NCI-H748 treated with DMSO at 0.1 percent for 48 hours (cell line): Measurements from ENCODE around the gene CCNI.
A peak's percentile ranks its signal among the peaks of the same experiment; 100 is the strongest.
"Not testable (repeated sequence)": the region's sequence is repeated elsewhere in the genome, so short reads cannot be mapped to it uniquely, and the experiment has no call there.

Source experiments
- DNase-seq: peaks from one replicate; lab custom pipeline; 2025; lab: John Stamatoyannopoulos, UW

CCNI gene, protein sequence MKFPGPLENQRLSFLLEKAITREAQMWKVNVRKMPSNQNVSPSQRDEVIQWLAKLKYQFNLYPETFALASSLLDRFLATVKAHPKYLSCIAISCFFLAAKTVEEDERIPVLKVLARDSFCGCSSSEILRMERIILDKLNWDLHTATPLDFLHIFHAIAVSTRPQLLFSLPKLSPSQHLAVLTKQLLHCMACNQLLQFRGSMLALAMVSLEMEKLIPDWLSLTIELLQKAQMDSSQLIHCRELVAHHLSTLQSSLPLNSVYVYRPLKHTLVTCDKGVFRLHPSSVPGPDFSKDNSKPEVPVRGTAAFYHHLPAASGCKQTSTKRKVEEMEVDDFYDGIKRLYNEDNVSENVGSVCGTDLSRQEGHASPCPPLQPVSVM

DNA sequence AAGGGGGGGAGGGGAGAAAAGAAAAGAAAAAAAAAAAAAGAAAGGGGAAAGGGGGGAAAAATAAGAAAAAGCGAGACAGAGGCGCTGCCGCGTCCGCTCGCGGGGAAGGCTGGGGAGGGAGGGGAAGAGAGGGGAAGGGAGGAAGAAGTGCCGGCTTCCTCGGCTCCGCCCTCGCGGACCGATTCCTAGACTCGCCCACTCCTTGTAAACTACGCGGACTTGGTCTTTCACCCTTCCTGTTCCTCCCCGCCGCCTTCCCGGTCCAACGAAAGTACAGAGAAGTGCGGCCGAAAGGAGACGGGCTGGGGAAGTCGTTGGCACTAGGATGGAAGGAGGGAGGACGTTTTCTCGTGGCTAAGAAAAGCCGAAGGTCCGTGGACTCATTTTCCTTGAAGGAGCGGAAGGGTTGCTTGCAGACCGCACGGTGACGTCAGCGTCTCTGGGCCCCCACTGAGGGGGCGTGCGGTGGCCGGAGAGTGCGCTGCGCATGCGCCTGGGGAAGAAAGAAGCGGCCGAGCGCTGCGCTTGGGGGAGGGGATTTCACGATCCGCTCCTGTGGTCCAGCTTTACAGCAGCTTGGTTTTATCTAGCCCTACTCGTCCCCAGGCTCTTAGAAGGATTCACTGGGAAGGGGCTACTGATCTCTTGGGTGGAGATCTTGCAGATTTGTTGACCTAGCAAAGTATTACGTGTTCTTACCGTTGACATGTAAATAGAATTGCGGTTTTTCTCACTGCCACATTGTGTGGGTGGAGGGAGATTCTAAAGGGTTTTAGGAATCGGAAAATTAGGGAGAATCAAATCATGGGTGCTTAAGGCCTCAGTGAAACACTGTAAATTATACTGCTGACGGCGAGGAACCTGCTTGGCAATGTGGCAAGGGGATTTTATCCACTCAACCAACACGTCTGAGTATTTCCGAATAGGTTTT is at the start of gene CCNI:
Gene CCNI, minus strand, starts transcription at position 121 of the 931 bp plus-strand sequence. CDS start 9,627 bp downstream, outside the sequence.
- peak; percentile 86 for DNase-seq

DNA sequence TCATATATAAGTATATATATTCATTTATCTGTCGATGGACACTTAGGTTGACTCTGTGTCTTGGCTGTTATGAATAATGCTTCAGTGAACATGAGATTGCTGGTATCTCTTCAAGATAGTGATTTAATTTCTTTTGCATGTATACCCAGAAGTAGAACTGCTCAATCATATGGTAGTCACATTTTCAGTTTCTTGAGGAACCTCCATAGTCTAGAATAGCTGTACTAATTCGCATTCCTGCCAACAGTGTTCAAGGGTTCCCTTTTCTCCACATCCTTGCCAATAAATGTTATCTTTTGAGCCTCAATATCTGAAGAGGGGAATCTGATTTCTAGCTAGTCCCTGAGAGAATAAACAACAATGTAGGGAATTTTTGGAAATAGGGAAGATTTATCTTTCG is 48.8 kb upstream of the CCNI start:
- DNase-seq, result no peak

DNA sequence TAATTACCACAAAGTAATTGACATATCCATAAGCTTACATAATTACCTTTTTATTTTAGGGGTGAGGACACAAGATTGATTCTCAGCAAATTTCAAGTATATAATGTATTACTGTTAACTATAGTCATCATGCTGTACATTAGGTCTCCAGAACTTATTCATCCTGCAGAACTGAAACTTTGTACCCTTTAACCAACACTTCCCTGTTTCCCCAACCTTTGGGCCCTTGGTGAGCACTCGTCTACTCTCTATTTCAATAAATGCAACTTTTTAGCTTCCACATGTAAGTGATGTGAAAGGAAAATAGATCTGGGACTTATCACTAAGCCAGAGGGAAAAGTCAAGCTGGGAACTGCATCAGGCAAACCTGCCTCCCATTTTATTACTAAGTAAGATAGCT is 47.6 kb upstream of the CCNI start:
- DNase-seq, result no peak

DNA sequence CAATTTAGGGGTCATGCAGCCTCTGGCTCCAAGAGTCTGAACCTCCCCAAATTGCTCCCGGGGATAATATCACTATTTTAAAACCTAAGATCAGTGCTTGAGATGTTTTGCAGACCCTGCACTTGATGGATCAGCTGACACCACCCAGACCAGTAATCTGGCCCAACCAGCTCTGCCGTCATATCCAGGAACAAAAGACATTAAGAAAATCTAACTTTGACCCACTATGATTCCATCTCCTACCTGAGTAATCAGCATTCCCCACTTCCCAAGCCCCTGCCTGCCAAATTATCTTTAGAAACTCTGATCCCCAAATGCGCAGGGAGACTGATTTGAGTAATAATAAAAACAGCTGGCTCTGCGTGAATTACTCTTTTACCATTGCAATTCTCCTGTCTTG is 46.9 kb upstream of the CCNI start:
- DNase-seq, result no peak

DNA sequence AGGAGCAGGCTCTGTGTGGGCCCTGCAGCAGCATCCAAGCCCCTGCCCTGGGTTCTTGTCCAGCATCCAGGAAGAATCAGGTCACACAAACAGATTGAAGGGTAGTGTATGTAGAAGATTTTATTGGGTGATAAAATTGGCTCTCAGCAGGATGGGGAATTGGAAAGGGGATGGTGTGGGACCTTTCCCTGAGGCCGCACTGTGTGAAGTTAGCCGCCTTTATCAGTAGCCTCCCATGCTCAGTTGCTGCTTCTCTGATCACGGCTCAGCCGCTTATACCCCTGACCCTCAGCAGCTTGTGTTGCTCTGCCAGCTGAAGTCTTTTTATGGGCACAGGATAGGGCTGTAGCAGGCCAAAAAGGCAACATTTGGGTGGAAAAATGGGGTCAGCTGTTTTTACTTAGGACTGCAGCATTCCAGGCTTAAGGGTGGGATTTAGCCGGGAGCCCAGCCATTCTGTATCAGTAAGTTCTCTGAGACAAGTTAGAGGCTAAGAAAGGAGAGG is 46.0 kb upstream of the CCNI start:
- no peak for DNase-seq

DNA sequence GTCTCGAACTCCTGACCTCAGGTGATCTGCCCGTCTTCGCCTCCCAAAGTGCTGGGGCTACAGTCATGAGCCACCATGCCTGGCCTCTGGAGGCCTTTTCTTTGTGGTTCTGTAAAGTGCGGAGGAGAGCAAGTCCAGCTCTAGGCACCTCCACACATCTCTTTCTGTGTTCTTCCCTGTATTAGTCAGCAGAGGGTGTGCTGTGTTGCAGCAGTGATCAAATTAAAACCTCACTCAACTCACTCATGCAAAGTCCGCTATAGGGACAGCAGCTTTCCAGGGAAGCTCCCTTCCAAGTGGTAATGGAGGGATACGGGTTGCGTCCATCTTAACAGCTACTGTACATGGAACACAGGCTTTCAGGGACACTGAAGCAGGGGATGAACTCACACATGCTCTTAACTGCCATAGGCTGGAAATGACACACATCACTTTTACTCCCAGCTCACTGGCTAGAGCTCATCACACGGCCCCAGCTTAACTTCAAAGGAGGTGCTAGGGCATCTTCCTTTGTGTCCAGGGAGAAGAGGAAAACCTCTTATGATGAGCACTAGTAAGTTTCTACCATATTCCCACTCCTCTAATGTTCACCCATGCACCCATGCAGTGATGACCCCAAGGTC is 45.2 kb upstream of the CCNI start:
- DNase-seq, result no peak

DNA sequence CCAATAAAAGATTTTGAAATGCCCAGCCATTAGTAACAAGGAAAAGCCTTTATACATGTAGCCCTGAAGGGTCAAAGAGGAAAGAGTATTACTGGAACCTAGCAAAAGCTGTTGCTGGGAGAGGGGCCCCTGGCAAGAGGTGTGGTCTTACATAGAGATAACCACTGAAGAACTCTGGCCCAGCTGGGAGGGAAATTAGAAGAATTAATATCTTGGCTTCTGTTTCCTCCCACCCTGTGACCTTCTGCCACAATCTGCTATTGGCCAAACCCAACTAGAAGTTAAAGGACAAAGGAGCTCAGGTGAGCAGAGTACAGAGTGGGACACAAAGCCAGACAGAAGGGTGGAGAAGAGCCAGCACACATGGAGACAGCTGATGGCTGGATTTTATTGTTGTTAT is 41.9 kb upstream of the CCNI start:
- no peak for DNase-seq

DNA sequence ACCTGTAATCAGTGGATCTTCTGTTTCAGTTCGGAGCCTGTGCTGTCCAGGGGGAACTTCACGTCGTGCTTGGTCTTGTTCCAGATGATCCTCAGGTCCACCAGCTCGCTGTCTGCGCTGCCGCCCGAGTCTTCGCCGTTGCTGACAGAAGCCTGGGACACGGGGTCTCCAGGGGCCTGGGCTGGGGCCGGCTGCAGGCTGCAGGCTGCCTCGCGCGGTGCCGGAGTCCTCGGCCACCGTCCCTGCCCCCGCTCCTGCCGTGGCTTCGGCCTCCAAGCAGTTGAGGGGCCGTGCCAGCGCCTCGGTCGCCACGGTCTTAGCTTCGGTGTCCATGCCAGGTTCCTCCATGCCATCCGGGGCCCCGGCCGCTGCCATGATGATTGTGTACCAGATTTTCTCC is 37.3 kb upstream of the CCNI start:
- no peak for DNase-seq

DNA sequence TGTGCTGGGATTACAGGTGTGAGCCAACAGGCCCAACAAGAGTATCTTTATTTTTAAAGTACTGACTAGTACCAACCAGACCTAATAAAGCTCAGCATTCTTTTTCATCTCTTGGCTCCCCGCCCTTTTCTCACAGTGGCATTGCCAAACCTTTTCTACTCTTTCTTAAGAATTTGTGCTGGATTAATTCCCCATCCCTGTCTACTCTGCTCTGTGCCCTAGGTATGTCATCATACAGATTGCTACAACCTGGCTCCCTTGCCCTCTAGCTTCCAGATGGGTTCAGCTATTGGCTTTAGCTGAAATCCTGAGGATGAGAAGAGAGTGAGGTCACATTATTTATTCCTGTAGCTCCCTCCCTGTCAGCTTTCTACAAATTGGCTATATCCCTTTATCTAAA is 34.9 kb upstream of the CCNI start:
- DNase-seq, result no peak

DNA sequence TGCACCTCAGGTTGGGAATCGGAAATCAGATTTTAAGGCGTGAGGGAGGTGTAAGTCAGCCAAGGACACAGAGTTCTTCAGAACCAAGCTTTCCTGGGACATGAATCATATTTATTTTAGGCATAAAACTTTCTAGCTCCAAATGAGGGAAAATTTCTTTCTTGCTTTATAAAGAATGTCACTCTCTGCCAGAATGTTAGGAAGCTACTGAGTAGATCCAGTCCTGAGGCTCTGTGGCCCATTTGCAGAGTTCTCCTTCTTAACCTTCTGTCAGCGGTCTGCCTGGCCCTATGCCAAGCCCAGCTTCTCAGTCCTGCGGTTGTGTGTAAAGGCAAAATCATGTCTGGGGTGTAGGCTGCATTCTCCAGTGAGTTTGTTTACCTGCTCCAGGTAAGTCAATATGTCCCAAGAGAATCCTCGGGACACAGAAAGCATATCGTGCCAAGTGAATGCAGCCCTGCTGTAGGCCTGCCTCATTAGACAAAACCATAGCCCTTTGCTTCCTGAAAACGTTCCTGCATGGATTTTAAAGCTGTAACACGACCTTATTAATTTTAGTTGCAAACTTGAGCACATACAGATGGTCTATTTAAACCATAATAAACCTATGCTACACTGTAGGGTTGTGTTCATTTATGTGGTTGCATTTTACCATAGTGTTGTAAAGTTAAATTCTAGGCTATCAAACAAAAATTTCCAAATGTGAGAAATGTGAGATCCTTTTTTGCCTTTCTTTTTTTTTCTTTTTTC is 29.2 kb upstream of the CCNI start:
- DNase-seq, result peak; percentile 44

DNA sequence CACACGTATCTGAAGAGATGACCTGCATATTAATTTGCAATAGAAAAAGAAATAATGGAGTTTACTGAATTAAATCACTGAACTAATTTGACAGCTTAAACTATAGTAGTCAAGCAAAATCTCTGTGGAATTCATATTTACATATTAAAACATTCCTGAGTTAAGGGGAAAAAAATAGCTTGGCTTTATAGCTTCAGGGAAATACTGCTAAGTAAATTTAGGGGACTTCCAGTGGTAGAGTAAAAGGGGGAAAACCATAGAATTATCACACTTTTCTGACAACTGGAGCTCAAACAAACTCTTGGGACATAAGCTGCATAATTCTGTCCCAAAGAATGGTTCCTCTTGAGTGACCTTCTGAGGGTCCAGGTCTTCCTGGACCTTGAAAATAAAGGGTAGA is 28.6 kb upstream of the CCNI start:
- DNase-seq, result no peak

DNA sequence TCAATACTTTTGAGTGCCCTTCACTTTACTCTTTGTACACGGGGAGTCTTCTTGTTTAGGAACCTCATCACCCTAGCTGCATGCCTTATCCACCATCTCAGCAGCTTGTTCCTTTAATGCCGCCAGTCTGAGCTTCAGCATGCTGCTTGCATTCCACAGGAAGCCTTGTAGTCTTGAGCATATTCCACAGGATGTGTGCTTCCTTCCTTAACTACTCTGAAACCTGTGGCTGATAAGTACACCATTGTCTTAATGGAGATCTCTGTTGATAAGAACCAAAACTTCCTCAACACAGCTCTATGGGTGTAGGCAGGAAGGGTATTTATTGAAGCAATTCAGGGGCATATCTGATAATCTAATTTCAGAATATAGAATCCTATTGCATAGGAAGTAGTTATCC is 24.4 kb upstream of the CCNI start:
- no peak for DNase-seq

DNA sequence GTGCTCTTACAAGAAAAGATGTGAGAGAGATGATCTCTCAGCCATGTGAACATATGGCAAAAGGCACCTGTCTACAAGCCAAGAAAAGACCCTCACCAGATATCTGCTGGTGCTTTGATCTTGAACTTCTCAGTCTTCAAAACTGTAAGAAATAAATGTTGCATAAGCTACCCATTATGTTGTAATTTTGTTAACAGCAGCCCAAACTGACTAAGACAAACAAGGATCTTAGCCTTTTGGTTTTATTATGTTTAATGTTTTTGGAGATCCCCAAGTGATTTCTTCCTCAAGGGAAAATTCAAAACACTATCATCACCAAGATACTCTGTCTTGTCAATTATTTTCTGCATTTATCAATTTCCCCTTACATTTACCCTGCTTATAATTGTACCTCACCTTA is 21.8 kb upstream of the CCNI start:
- DNase-seq, result no peak

DNA sequence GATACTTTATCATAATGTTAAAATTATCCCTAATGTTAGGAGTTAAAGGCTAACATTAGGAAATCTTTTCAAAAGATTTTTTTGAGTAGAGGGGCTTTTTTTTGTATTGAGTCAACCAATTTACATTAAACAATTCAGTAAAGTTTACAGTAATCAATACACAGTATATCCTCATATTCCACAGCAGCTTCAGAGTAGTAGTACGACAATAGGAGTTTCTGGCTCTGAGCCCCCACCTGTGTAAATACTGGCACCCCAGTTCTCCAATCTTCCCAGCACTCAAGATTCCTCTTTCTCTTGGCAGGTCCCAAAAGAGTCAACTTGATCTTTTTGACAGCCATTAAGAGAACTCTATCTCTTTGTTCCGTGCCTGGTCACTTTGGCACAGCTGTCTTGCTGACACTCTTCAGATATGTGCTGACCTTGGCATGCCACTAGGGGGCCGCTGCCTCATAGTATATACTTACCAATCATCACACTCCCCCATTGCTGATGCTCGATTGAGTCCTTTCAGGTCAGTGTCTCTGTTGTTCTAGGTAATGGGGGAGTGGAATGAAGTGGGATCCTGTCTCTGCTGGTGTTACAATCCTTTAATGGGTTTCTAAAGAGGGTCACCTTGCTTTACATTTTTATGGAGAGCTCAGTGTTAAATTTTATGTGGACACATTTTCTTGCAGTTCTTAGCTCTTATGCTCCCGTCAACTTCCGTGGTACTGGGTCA is 19.5 kb upstream of the CCNI start:
- DNase-seq, result peak; percentile 25

DNA sequence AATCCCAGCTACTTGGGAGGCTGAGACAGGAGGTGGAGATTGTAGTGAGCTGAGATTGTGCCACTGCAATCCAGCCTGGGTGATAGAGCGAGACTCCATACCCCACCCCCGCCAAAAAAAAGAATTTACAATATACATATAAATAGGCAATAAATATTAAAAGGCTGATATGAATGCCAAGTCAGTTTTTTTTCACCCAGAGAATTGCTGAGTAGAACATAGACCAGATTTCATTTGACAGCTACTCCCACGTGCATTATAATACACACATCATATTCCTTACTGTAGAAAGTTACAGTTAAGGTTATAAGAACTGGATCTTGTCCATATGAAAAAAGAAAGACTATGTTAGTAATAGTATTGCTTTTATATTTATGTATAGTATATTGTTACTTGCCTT is 18.7 kb upstream of the CCNI start:
- DNase-seq, result no peak

DNA sequence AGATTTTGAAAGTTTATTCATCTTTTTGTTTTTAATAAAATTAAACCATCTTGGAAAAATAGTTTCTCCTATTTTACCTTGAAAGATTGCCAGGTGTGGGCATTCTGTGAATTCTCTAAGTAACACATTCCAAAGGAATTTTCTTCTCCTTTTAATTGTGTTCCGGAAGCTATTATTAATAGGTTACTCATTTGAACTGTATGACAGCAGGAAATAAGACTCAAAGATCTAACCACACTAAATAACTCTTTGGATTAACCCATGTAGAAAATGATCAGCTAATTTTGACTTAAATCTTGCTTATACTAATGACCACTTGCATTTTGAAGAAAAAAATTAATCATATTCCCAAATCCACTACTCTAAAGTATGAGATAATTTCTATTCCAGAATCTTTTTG is 17.6 kb upstream of the CCNI start:
- no peak for DNase-seq

DNA sequence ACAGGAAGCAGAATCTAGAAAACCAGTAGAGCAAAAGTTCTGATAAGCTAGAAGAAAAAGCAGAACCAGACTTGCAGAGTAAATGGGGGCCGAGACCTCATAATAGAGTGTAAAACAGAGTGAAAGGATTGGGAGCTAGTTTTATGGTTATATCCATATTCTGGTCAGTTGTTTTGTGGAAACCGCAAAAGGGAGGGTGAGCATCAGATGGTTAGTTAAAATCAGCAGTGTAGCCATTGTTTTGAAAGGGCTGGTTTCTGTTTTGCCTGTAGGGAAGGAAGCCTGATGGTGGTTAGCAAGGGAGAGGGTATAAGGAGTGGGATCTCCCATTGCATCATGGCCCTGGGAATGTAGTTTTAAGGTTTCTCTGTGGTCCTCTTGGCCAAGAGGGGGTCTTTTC is 17.2 kb upstream of the CCNI start:
- no peak for DNase-seq

DNA sequence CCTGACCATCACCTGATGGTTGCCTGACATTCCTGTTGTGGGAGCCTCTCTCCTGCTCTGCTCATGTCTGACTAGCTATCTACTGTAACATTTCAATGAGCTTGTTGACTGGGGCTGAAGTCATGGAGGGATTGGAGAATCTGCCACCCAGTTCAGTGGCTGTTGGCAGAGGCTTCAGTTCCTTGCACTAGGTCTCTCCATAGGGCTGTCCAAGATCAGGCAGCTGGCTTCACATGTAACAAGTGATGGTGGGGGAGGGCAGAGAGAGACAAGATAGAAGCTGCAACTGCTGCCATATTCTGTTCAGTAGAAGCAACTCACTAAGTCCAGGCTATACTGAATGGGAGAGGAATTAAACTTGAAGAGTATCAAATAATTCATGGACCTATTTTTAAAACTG is 14.1 kb upstream of the CCNI start:
- no peak for DNase-seq

DNA sequence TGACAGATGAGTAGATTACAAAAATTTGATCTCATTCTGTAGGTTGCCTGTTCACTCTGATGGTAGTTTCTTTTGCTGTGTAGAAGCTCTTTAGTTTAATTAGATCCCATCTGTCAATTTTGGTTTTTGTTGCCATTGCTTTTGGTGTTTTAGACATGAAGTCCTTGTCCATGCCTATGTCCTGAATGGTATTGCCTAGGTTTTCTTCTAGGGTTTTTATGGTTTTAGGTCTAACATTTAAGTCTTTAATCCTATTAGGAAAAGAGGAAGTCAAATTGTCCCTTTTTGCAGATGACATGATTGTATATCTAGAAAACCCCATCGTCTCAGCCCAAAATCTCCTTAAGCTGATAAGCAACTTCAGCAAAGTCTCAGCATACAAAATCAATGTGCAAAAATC is 11.2 kb upstream of the CCNI start:
- not testable (repeated sequence) for DNase-seq

DNA sequence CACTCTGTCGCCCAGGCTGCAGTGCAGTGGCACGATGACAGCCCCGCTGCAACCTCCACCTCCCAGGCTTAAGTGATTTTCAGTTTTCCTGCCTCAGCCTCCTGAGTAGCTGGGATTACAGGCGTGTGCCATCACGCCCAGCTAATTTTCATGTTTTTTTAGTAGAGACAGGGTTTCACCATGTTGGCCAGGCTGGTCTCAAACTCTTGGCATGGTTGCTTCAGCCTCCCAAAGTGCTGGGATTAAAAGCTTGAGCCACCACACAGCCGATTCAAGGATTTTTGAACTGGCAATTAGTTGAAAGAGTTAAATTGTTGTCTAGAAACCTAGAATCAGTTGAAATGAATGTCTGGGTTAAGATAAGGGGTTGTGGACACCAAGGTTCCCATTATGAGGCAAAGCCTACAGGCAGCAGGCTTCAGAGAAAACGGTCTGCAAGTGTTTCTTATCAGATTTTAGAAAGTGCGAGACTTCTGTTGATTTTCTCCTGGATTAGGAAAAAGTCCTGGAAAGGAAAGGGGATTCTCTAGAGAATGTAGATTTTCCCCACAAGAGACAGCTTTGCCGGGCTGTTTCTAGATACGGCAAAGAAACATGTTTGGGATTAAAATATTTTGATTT is 8.3 kb upstream of the CCNI start:
- no peak for DNase-seq
